Astrocyte (in vitro differentiated cells and primary cell): ENCODE measurements around the gene ZNF467. TPM values are rescaled to one million over a fixed set of nuclear protein-coding genes. Genes with fewer than 3 reads are reported as not detected.

Source experiments
- DNase-seq: peaks from one replicate; pipeline ENCODE4 v3.0.0-alpha.2; 2010; ENCODE audit warnings: low read depth
- FAIRE-seq: peaks from 2 replicates; lab custom pipeline; 2011; peaks lifted over from hg19 to GRCh38; lab: Jason Lieb, UNC
- H2AFZ ChIP-seq: 2 replicates; pipeline ENCODE4 v1.6.0; 2012; ENCODE audit warnings: low read depth, low read length, inconsistent platforms
- H3K27ac ChIP-seq: 2 replicates; pipeline ENCODE4 v1.5.1; 2011; ENCODE audit warnings: low read depth, low read length, inconsistent platforms
- H3K27me3 ChIP-seq: 2 replicates; pipeline ENCODE4 v1.6.0; 2011; ENCODE audit warnings: low read length, inconsistent platforms; ENCODE audit not compliant: insufficient read depth
- H3K36me3 ChIP-seq: 2 replicates; pipeline ENCODE4 v1.5.1; 2011; ENCODE audit warnings: low read length, inconsistent platforms; ENCODE audit not compliant: insufficient read depth
- H3K4me1 ChIP-seq: 2 replicates; pipeline ENCODE4 v1.5.1; 2011; ENCODE audit warnings: low read length, inconsistent platforms; ENCODE audit not compliant: insufficient read depth
- H3K4me2 ChIP-seq: 2 replicates; pipeline ENCODE4 v1.6.0; 2012; ENCODE audit warnings: low read length, inconsistent platforms
- H3K4me3 ChIP-seq: 2 replicates; pipeline ENCODE4 v1.5.1; 2011; ENCODE audit warnings: low read depth, mild to moderate bottlenecking, low read length, inconsistent platforms; ENCODE audit not compliant: insufficient read depth
- H3K79me2 ChIP-seq: 2 replicates; pipeline ENCODE4 v1.6.0; 2012; ENCODE audit warnings: mild to moderate bottlenecking, low read length, inconsistent platforms; ENCODE audit not compliant: insufficient read depth
- H3K9ac ChIP-seq: 2 replicates; pipeline ENCODE4 v1.6.0; 2012; ENCODE audit warnings: mild to moderate bottlenecking, low read length, inconsistent platforms
- H3K9me3 ChIP-seq: 2 replicates; pipeline ENCODE4 v1.5.1; 2012; ENCODE audit warnings: low read depth, mild to moderate bottlenecking, low read length, inconsistent platforms; ENCODE audit not compliant: insufficient read depth
- H4K20me1 ChIP-seq: 2 replicates; pipeline ENCODE4 v1.6.0; 2012; ENCODE audit warnings: low read length, inconsistent platforms; ENCODE audit not compliant: insufficient read depth
- H3K27ac Mint-ChIP-seq: one replicate; pipeline ENCODE4 v1.8.0; 2021; ENCODE audit warnings: mild to moderate bottlenecking, mixed read lengths; ENCODE audit not compliant: unreplicated experiment
- H3K27me3 Mint-ChIP-seq: one replicate; pipeline ENCODE4 v1.8.0; 2021; ENCODE audit warnings: low read depth, mixed read lengths; ENCODE audit not compliant: unreplicated experiment
- H3K36me3 Mint-ChIP-seq: one replicate; pipeline ENCODE4 v1.8.0; 2021; ENCODE audit warnings: low read depth, mixed read lengths; ENCODE audit not compliant: unreplicated experiment
- H3K4me1 Mint-ChIP-seq: one replicate; pipeline ENCODE4 v1.8.0; 2021; ENCODE audit warnings: low read depth, mixed read lengths; ENCODE audit not compliant: unreplicated experiment
- H3K4me3 Mint-ChIP-seq: one replicate; pipeline ENCODE4 v1.8.0; 2021; ENCODE audit warnings: mild to moderate bottlenecking, moderate library complexity, mixed read lengths; ENCODE audit not compliant: unreplicated experiment
- H3K9me3 Mint-ChIP-seq: one replicate; pipeline ENCODE4 v1.8.0; 2021; ENCODE audit warnings: mild to moderate bottlenecking, mixed read lengths; ENCODE audit not compliant: unreplicated experiment
- EZH2 ChIP-seq: IDR thresholded peaks from 2 replicates; pipeline ENCODE4 v1.6.1; 2012; ENCODE audit warnings: mild to moderate bottlenecking, low read length, inconsistent platforms; ENCODE audit not compliant: insufficient read depth
- total RNA-seq: library from RNA; stranded (reverse); gene quantifications from 2 replicates; pipeline ENCODE4 v1.2.1, GENCODE V29; 2021
- TF ChIP-seq, protein P1 (sequence below): IDR thresholded peaks from 2 replicates; pipeline ENCODE4 v1.5.1; 2011; ENCODE audit warnings: low read depth, mild to moderate bottlenecking, inconsistent platforms, low read length, moderate library complexity; ENCODE audit not compliant: insufficient read depth

The ZNF467 gene
- total RNA-seq, 1 donor from 2014 or later, result 16.6 TPM

DNA sequence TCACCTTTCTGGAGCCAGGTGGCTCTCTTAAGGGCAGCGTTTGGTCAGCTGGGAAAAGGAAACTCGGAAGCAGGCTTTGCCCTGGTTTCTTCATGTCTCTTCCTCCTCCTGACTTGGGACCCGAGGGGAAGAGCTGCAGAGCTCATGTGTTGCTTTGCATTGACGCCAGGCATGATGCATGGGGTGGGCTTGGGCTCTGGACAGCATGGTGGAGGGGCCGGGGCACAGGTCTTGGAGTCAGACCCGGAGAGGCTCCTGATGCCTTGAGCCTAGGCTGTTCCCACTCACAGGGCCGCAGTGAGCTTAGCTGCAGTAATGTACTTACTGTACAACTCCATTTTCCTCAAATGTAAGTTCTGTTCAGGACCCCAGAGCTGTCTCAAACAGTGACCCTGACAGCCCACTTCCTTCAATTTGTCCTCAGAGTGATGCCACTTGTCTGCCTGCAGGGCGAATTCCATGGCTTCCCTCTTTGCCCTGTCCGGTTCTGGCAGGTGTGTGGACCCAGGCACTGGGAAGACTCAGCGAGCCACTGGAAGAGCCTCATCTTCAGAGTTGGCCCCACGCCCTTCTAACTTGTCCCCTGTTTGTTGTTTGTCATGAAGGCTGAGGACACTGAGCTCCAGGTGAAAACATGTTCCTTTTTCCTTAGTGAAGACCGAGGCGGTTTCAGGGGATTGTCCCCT is 50.2 kb downstream of the ZNF467 start:
- Histone ChIP-seq H3K79me2 (no peaks in the 10 kb centered on the region), H3K36me3 (peaks cover 6% of the 10 kb centered on the region), H3K4me2 (no peak overlapping the region), H4K20me1 (peaks cover 9% of the 10 kb centered on the region), H3K4me1 (peaks cover 15% of the 10 kb centered on the region), H3K9me3 (no peaks in the 10 kb centered on the region), H3K4me3 (no peak overlapping the region), H3K27ac (no peak overlapping the region), H2AFZ (no peak overlapping the region), H3K27me3 (no peaks in the 10 kb centered on the region), H3K9ac (no peak overlapping the region)
- FAIRE-seq, result no peak
- Mint-ChIP-seq H3K27me3 (no peaks in the 10 kb centered on the region), H3K9me3 (peaks cover 4% of the 10 kb centered on the region), H3K27ac (no peak overlapping the region), H3K4me1 (peaks cover 9% of the 10 kb centered on the region), H3K4me3 (no peak overlapping the region), H3K36me3 (peaks cover 33% of the 10 kb centered on the region)
- DNase-seq, result no peak
- TF ChIP-seq, protein P1, sequence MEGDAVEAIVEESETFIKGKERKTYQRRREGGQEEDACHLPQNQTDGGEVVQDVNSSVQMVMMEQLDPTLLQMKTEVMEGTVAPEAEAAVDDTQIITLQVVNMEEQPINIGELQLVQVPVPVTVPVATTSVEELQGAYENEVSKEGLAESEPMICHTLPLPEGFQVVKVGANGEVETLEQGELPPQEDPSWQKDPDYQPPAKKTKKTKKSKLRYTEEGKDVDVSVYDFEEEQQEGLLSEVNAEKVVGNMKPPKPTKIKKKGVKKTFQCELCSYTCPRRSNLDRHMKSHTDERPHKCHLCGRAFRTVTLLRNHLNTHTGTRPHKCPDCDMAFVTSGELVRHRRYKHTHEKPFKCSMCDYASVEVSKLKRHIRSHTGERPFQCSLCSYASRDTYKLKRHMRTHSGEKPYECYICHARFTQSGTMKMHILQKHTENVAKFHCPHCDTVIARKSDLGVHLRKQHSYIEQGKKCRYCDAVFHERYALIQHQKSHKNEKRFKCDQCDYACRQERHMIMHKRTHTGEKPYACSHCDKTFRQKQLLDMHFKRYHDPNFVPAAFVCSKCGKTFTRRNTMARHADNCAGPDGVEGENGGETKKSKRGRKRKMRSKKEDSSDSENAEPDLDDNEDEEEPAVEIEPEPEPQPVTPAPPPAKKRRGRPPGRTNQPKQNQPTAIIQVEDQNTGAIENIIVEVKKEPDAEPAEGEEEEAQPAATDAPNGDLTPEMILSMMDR, result no peak
- no peak for TF ChIP-seq EZH2

DNA sequence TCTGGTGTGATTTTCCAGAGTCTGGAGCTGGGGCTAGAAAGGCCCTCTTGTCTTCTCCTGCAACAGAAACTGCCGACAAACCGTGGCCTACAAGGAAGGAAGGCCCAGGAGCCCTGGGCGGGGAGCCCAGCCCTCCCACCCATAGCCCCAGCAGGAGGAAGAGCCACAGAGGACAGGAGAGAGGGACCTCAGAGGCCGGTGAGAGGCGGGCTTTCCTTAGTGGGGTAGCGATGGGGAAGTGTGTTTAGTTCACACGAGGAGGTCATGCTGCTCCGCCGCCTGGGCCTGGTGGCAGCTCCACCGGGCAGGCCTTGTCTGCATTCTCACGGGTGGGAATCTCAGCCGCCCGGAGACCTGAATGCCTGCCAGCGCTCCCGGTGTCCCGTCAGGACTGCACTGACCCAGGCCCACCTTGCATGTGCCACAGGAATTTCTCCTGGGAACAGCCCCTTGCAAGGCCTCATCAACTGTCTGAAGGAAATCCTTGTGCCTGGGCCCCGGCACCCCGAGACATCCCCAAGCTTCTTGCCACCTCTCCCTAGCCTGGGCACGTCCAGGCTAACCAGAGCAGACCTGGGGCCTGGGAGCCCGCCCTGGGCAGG is 50.9 kb downstream of the ZNF467 start:
- Histone ChIP-seq H3K9ac (no peak overlapping the region), H3K9me3 (no peaks in the 10 kb centered on the region), H3K4me1 (peaks cover 15% of the 10 kb centered on the region), H3K4me2 (no peak overlapping the region), H4K20me1 (peaks cover 9% of the 10 kb centered on the region), H3K4me3 (no peak overlapping the region), H3K36me3 (peaks cover 6% of the 10 kb centered on the region), H3K79me2 (peaks cover 3% of the 10 kb centered on the region), H3K27me3 (no peaks in the 10 kb centered on the region), H3K27ac (no peak overlapping the region), H2AFZ (no peak overlapping the region)
- Mint-ChIP-seq H3K27me3 (no peaks in the 10 kb centered on the region), H3K27ac (no peak overlapping the region), H3K4me3 (no peak overlapping the region), H3K9me3 (peaks cover 4% of the 10 kb centered on the region), H3K36me3 (peaks cover 30% of the 10 kb centered on the region), H3K4me1 (peaks cover 8% of the 10 kb centered on the region)
- DNase-seq (no peak), FAIRE-seq (no peak)
- no peak for TF ChIP-seq EZH2
- TF ChIP-seq, protein P1, result no peak

DNA sequence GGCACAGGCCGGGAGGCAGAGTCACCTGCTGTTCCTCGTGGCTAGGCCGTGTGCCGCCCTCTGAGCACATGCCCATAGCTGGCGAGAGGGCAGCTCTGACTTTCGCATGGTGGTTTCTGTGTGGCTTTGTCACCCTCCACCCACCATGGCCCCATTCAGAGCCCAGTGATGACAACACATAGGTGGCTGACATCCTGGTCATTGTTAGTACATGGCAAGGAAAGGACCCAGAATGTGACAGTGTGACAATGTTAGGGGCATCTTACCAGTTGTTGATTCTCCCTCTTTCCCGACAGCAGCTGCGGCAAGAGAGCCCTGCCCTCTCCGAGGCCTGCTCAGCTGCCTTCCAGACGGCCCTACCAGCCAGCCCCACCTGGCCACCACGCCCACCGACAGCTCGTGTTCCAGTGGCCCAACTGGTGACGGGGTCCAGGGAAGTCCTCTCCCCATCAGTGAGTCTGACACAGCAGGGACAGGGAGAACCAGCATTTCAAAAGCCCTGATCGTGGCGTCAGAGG is 52.2 kb downstream of the ZNF467 start:
- no peak overlapping the region for H3K4me3 Mint-ChIP-seq
- H3K27me3 Mint-ChIP-seq, result no peaks in the 10 kb centered on the region
- no peak overlapping the region for H3K4me3 ChIP-seq
- no peak overlapping the region for H3K4me2 ChIP-seq
- H3K4me1 Mint-ChIP-seq, result peaks cover 12% of the 10 kb centered on the region
- peaks cover 9% of the 10 kb centered on the region for H4K20me1 ChIP-seq
- H2AFZ ChIP-seq, result no peak overlapping the region
- no peak overlapping the region for H3K9ac ChIP-seq
- H3K9me3 Mint-ChIP-seq, result peaks cover 4% of the 10 kb centered on the region
- peaks cover 16% of the 10 kb centered on the region for H3K4me1 ChIP-seq
- FAIRE-seq, result no peak
- no peaks in the 10 kb centered on the region for H3K27me3 ChIP-seq
- peaks cover 6% of the 10 kb centered on the region for H3K36me3 ChIP-seq
- DNase-seq, result no peak
- TF ChIP-seq, protein P1, result no peak
- no peak for TF ChIP-seq EZH2
- peaks cover 27% of the 10 kb centered on the region for H3K36me3 Mint-ChIP-seq
- no peak overlapping the region for H3K27ac ChIP-seq
- no peaks in the 10 kb centered on the region for H3K9me3 ChIP-seq
- H3K27ac Mint-ChIP-seq, result no peak overlapping the region
- H3K79me2 ChIP-seq, result peaks cover 14% of the 10 kb centered on the region
